ENCODE measurements around the gene ABCG5.
A peak's percentile ranks its signal among the peaks of the same experiment; 100 is the strongest.

- no peak for TF ChIP-seq EZH2phosphoT487 (IDR thresholded peaks at IDR 0.05; ENCODE audit: low read length)
- peak; percentile 33 for TF ChIP-seq CTCF (IDR thresholded peaks at IDR 0.05; ENCODE audit: low read length)
Measured at GRCh38 chr2:43798300-43798699, 40.3 kb downstream of the ABCG5 start.

Data from MM.1S (cell line).